Dermis microvascular lymphatic vessel endothelial cell (primary cell): ENCODE data around the gene GRID2IP. TPM values are rescaled to one million over a fixed set of nuclear protein-coding genes. Genes with fewer than 3 reads are reported as not detected.

Experiments
- DNase-seq, 2 donors: peaks; one replicate each; pipeline versions ENCODE4 v3.0.0 to v3.0.0-alpha.2; 2010; ENCODE audit warnings: low read depth in 2 of 2
- total RNA-seq: library from RNA; depleted of rRNA; stranded (reverse); fragments of >200 nt; gene quantifications from 2 replicates; pipeline ENCODE4 v1.2.1, GENCODE V29; 2014

GRID2IP gene
- total RNA-seq, 1 donor from 2014 or later = not detected

DNA sequence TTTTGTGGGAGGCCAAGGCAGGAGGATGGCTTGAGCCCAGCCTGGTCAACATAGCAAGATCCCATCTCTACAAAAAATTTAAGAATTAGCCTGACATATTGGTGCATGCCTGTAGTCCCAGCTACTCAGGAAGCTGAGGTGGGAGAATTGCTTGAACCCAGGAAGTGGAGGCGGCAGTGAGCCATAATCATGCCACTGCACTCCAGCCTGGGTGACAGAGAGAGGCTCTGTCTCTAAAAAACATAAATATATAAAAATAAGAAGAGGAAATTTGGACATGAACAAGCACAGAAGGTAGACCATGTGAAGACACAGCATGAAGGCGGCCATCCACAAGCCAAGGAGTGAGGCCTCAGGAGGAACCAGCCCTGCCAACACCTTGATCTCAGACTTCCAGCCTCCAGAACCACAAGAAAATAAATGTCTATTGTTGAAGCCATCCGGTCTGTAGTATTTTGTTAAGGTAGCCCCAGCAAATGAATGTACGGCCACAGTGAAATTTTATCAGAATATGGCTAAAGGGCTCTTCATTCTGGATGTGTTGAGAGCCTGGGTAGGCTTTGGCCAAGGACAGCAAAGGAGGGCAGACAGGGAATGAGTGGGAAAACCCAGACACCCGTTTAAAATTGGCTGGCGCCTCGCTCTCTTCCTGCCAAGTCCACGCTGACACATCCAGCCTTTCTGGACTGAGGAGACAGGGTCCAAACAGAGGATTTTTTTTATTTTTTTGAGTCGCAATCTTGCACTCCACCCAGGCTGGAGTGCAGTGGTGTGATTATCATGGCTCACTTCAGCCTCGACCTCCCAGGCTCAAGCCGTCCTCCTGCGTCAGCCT, 12.9 kb upstream of the GRID2IP start:
- DNase-seq = no peak

DNA sequence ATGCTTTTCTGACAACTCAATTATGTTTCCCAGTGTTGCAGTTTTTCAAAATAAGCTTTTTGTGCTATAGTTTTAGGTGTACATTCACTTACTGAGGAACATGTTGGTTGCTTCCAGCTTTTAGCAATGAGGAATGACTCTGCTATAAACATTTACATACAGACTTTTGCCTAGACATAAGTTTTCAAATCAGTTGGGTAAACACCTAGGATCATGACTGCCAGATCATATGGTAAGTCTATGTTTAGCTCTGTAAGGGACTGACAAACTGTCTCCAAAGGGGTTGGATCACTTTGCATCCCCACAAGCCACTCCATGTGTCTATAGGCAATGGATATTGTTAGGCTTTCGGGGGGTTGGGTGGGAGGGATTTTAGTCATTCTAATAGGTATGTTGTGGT, 10.8 kb upstream of the GRID2IP start:
- DNase-seq = no peak

DNA sequence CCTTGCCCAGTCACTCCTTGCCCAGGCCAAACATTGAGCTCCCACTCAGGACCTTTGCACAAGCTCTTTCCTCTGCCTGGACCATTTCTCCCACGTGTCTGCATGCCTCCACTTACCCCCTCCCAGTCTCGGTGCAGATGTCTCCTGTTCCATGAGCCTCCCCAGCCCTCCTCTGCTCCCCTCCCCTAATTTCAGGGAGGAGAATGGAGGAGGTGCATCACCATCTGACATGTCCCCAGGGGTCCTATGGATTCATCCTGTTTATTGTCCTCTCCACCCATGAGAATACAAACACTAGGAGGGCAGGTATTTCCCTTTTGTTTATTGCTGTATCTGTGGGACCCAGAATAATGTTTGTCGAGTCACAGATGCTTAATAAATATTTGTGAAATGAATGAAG, 8.6 kb upstream of the GRID2IP start:
- no peak for DNase-seq

DNA sequence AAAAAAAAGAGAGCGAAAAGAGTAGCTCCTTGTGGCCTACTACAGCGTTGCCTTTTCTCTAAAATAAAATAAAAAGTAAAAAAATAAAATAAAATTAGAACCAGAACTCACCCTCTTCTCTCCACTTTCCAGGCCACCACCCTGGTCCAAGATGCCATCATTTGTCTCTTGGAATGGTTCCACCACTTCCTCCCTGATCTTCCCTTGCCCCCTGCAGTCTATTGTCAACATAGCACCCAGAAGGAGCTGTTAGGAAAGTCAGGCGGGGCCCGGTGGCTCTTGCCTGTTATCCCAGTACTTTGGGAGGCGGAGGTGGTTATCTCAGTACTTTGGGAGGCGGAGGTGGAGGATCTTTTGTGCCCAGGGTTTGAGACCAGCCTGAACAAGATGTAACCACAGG, 7.6 kb upstream of the GRID2IP start:
- peak in 1 of 2 donors; percentile 18 for DNase-seq

DNA sequence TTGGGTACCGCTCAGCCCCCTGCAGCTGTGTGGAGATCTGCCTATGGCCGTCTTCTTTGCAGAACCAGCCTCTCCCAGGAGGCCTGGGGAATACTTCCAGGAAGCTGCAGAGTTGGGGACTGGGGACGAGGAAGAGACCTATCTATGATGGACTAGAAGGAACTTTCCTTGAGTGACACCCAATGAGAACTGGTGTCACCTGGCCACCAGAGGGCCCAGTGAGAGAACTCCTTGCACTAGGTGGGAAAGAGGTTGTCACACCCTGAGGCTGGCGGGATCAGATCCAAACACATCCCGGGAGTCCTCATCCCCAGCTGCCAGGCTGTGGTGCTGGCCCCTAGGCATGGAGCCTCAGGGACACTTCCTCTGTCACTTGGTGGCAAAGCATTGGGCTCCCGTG, 4.9 kb upstream of the GRID2IP start:
- DNase-seq = no peak

DNA sequence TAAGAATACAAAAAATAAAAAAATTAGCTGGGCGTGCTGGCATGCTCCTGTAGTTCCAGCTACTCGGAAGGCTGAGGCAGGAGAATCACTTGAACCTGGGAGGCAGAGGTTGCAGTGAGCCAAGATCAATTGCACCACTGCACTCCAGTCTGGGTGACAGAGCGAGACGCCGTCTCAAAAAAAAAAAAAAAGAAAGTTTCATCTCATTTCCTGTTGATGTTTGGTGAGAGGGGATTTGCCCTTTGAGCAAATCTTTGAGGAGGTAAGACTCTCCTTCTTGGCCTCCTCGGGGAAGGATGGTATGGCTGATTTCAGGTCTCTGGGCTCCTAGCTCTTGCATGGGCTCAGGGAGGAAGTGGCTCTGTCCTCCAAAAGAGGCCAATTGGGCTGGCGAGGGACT, 3.6 kb upstream of the GRID2IP start:
- no peak for DNase-seq

DNA sequence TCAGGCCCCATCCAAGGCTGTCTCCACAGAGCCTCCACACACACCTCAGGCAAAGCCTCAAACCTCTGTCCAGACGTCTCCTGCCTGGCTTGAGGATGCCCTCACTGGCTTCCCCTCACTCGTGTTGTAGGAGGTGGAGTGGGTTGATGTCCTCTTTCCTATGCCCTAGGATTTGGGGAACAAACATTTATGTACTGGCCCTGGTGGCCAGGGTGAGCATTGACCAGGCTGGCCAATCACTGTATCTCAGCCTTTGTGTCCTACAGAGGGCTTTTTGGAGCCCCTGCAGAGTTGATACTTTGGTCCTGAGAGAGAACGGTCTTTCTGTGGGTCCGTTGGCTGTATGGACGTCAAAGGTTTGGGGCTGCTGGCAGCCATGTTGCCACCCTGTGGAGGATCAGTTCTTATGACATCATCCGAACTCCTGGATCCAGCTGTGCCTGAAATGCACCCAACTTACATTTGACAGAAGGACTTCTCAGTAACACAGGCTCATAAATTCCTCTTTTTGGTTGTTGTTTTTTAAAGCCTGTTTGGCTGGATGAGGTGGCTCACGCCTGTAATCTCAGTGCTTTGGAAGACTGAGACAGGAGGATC, 2.3 kb upstream of the GRID2IP start:
- DNase-seq = no peak

DNA sequence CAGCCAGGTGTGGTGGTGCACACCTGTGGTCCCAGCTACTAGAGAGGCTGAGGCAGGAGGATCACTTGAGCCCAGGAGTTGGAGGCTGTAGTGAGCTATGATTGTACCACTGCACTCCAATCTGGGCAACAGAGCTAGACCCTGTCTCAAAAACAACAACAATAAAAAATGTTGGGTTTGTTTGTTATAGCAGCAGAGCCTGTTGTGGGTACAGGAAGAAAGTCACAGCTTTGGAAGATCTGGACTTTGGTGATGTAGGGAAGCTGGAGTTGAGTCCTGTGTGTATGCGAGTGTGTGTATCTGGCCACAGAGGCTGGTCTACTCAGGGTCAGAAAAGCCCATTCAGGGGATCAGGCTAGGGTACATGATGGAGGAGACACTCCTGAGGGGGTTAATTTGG, 3.9 kb downstream of the GRID2IP start:
- DNase-seq = no peak

DNA sequence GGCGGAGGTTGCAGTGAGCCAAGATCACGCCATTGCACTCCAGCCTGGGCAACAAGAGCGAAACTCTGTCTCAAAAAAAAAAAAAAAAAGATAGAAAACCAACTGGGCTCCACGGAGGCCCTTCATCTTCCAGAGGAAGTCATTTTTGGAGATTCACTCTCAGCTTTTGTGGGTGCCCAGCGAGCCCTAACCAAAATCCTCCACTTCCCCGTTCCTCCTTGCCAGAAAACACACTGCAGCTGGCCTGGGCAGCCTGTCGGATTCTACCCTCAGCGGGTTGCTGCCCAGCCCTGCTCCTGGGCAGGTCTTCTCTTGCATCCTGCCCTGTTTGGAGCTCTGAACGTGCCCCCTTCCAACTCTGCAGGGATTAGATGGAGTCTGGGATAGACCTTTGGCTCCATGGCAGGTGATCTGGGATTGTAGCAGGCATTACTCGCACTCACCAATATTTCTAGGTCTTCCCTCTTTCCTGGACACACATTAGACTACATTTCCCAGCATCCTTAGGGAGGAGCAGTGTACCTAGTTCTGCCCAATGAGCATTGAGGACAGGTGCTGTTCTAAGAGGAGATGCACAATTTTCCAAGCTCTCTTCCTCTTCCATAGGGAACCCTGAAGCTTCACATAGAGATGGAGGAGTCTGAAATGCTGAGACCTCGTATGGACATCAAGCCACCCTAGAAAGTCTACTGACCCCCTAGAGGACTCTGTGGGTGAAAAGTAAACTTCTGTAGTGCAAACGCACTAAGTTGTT, 4.6 kb downstream of the GRID2IP start:
- no peak for DNase-seq

DNA sequence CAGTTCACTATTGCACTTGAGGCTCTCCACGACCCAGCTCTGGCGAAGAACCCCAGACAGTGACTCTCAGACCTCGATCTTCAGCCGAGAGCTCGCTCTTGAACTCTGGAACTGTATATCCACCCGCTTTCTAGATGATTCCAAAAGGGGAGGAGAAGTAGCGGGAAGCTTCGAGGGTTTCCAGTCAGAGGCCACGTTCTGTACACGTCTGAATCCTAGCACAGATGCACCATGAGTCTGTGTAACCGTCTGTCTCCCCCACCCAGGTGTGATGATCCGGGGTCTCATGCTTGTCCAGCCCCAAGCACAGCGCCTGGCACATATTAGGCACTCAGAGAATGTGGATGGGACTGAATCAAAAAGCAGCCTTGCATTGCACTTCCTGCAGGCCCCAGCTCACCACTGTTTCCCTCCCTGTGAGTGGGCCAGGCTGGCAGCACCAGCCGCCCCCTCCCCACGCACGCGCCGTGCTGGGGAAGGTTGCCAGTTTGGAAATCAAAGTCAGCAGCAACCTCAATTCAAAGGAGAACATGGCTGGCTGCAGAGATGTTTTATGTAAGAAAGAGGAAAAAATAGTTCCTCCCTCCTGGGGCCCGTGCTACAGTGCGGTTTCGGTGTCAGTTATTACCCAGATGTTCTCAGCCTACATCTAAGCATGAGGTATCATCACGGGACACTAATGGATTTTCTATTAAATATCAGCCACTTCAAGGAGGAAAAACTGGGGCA, 5.7 kb downstream of the GRID2IP start:
- DNase-seq = no peak

DNA sequence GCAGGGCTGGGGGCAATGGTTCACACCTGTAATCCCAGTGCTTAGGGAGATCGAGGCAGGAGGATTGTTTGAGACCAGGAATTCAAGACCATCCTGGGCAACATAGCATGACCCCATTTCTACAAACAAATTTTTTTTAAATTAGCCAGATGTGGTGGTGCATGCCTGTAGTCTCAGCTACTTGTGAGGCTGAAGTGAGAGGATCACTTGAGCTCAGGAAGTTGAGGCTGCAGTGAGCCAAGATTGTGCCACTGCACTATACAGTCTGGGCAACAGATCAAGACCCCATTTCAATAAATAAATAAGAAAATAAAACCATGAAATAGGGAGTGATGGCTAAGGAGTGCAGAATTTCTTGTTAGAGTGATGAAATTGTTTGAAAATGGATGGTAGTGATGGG, 8.9 kb downstream of the GRID2IP start:
- DNase-seq = no peak

DNA sequence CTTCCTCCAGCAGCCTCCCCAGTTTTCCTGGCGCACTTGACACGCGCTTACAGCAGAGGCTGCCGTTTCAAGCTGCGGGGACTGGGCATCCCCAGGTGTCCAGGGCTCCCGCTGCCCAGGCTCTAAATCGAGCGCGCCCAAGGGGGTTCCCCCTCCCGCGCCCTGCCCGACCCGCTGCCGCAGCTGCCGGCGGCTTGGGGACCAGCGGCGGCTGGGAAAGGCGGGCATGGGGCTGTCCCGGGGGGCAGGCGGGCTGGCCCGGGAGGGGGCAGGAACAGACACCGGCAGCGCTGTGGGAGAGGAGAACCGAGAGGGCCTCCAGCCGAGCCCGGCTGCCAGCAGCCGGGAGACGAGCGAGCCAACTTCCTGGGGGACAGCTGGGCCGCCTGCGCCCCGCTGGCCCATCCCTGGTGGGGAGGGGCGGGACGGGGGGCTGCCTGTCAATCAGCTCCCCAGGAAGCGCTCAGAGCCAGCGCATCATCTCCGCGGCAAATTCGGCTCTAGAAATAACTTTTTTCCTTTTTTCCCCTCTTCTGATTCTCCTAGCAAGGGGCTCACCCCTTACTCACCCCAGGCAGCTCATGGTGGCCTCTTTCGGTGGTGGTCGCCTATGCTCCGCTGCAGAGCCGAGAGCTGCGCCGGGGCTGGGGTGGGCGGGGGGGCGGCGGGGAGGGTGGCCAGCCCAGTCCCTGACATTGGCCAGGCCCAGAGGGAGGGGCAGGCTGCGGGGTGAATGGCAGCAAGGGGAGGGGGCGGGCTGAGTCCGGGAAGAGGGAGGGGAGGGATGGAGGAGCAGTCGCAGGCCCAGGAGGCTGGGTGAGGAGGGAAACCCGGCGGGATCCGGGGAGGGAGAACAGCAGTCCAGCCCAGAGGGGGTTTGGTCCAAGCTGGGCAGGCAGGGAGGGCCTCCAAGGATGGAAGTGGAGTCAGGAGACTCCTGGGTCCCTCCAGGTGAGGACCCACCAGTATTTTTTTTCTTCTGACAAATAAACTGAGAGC, 14.7 kb downstream of the GRID2IP start:
- DNase-seq = peak in 1 of 2 donors; percentile 15

DNA sequence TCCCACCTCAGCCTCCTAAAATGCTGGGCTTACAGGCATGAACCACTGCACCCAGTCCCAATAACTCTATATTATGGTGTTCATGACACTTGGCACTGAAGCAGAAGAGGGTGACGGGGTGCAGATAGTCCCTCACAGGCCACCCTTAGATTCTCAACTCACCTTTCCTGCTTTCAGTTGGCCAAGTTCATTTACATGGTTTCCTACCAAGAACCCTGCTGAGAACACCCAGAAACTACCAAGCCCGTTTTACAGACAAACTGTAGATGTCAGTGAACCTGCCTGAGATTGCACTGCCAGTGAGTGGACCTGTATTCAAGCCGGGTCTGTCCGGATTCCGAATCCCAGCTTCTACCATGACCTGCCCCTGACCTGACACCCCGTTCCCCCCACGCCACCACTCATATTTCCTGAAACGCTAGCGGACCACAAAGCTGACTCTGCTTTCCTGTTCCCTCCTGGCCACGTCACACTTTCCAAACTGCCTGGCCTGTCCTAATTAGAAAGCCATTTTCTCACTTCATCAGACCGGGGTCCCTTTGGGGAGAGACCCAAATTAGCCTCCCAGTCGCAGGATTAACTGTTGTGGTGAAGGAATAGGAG, 17.3 kb downstream of the GRID2IP start:
- DNase-seq = peak; percentile 11 to 25

DNA sequence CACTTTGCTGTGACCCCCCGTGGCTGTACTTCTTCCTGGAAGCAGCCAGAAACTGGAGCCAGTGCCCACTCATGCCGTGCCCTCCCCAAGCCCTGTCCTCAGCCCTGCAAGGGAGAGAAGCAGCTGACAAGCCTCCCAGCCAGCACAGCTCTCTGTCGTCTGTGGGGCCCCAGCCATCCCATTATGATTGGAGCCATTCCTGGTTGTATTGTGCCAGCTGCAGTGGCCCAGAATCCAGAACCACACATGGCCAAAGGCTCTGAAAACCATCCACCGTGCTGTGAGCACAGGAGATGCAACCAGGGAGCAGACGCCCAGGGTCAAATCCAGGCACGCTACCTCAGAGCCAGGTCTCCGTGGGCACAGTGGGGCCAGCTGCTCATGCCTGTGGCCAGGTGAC, 18.7 kb downstream of the GRID2IP start:
- no peak for DNase-seq

DNA sequence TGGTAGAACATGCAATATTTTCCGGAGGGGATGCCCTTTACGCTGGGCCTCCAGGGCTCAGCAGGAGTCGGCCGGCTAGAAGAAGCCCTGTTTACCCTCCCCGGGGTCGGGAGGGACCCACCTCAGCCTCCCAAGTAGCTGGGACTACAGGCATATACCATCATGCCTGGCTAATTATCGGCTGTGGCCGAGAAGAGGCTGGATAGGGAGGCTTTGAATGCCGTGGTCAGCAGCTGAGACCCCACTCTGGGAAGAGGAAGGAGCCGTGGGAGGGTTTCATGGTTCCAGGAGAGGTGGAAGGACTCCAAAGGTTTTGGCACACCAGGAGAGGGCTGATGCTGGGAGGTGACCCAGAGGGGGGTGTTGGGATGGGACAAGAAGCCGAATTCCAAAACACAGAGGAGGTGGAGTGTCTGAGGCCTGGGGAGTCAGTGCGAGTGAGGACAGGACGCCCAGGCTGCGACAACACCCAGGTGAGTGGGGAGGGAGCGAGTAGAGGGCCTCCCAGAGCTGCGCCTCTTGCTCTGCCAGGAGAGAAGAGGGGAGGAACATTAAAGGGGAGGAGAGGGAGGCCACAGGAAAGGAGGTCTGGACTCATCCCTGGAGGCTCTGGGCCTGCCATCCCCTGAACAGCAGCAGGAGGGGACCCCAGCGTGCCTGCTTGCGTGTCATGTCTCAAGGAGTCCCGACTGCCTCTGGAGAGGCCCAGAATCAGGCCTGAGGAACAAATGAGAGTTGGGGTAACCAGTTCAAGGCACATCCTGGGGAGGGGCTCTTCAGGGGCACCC, 19.6 kb downstream of the GRID2IP start:
- DNase-seq = no peak

DNA sequence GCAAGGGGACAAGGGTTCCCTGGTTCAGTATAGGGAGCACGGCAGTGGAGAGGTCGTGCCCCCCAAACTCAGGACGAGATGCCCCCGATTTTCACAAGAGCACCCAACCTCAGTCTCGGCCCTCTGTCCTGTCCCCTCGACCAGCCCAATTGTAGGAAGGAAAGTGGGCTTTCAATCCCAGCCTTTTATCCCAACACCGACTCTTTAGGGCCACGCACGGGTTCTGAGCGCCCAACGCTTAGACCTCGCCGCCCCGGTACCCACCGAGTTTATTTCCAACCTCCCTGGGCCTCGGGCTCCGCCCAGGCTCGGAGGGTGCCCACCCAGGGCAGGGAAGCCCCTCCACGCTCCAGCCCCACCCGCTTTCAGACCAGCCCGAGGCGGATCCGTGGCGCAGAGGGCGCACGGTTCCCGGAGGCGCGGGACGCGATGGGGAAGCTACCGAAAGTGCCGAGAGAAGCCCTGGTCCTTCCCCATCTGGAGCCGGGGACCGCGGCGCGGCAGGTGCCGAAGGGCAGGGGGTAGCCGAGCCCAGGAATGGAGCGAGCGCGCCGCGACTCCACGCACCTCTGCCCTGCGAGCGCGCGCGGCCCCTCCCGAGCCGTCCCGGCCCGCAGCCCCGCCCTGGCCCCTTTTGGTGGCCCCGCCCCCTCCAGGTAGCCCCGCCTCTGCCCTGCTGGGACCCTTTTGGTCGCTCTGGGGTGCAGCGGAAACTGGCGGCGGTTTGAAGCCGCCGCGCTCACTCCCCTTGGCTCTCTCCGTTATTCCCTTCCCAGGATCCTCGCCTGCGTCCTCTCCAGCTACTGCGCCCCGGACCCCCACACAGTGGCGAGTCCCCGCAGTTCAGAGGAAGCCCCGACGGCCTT, 20.4 kb downstream of the GRID2IP start:
- no peak for DNase-seq

DNA sequence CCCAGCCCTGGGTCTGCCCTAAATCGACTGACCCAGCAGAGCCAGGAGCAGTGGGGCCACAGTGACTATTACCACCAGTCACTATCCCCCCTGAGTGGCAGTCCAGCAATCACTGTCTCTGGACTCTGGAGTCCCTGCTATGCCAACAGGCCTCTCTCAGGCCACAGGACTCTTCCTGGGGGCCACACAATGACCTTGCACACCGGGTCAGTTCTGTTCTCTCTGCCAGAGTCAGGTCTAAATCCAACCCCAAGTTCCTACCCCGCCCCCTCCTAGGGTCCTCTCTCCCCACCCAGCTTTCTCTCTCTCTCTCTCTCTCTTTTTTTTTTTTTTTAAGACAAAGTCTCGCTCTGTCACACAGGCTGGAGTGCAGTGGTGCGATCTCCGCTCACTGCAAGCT, 21.6 kb downstream of the GRID2IP start:
- no peak for DNase-seq

DNA sequence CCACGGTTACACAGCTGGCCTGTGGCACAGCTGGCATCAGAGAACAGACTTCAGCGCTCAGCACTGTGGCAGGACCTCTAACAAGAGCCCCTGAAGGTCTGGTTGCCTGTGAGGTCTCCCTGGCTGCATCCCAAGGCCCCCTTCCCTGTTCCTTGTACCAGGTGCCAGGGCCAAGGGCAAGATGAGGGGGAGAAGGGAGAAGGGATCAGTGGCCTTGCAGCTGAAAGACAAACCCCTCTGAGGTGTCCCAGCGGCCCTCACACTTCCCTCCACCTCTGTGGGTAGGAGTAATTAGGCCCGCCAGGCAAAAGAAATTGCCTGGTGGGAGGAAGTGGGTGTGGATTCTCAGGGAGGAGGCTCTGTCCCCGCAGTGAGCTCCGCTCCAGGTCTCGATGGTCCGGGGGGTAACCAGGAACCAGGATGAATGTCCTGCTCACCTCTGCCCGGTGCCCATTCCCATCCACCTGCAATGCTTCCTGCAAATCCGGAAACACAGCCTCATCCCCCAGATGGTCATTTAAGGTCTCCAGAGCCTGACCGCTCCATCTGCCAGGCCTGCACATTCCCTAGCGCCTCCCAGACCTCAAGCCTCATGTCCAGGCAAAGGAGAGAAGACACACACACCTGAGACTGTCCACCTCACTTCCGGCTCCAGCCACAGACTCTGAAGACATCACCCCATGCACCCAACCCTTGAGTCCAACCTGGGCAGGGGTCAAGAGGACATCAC, 22.7 kb downstream of the GRID2IP start:
- no peak for DNase-seq
